ENCODE data around the gene PIGH. TPM values are rescaled to one million over a fixed set of nuclear protein-coding genes. Genes with fewer than 3 reads are reported as not detected.

PIGH gene
- 10 to 100 TPM; 18.0 to 18.6 TPM for total RNA-seq

DNA sequence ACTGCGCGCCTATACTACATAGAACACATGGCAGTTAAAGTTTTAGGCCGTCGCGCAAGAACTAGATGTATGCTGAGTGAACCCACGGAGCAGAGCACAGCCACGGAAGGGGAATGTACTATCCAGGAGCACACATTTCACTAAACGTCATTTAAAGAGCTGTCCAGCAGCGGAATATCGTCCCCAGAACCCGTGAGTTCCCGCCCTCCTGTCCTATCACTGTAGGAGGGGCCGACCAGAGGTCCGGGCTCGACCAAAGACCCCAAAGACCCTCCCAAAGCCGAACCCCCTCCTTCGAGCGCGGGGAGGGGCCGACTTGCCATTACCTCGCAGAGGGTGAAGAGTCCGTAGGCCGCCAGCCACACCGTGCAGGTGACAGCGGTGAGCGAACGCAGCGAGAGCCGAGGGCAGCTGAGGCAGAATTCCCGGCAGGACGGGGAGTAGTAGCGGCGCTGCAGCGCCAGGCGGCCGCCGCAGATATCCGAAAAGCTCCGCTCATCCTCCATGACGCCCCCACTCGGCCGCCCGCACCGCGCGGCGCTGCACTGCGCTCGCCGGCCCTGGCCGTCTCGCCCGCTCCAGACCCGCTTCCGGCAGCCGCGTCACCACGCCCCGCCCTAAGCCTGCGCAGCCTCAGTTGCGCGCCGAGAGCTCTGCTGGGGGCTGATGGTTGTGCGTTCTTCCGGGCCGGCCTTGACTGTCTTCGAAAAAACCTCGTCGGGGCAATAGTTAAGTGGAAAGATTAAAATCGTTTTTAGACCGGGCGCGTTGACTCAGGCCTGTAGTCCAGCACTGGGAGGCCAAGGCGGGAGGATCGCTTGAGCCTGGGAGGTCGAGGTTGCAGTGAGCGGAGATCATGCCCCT, at the start of gene PIGH:
PIGH (minus strand) TSS at position 571 of the 864 bp plus-strand sequence; CDS start at position 506, 65 bp downstream.

DNA sequence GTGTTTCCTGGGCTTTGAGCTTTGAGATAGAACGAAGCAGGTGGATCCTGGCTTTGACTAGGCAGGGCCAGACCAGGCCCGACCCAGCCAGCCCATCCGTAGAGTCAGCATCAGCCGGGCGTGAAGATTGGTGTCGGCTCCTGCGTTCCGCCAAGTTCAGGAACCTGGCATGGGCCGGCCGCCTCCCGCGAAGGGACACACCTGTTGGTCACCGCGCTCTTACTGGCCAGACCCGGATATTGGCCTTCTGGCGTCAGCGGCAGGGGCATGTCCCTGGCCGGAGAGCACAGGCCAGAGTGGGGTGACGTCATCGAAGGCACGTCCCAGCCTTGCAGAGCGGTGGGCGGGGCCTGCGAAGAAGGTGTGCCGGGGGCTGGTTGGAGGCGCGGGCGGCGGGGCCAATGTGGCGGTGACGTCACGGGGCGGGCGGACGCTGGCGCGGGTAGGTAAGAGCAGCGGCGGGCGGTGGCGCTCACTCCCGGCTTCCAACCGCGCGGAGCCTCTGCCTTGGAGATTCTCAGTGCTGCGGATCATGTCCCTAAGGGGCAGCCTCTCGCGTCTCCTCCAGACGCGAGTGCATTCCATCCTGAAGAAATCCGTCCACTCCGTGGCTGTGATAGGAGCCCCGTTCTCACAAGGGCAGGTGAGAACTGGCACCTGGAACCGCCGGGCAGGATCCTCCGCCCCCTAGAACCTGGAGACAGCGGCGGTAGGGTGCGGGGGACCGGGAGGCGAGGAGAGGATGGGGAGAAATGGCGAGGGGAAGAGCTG, 19.6 kb upstream of the PIGH start, which contains the start of gene ARG2:
ARG2 (plus strand) TSS at position 475 of the 771 bp plus-strand sequence; CDS start at position 533, 58 bp downstream.

Other genes with a start within 250 kb of the PIGH start
- 10 to 100 TPM; 38.1 to 42.8 TPM for gene ATP6V1D, start 240.5 kb downstream of the PIGH start, total RNA-seq
- 10 to 100 TPM; 91.2 to 98.6 TPM for gene EIF2S1, start 239.9 kb downstream of the PIGH start, total RNA-seq
- under 1 TPM; 0.40 to 0.63 TPM for gene PLEK2, start 188.1 kb downstream of the PIGH start, total RNA-seq
- 10 to 100 TPM; 12.2 to 15.2 TPM for gene TMEM229B, start 111.5 kb downstream of the PIGH start, total RNA-seq
- under 1 TPM; 0.53 to 0.77 TPM for gene PLEKHH1, start 67.0 kb downstream of the PIGH start, total RNA-seq
- 1 to 10 TPM; 1.2 to 1.4 TPM for gene ARG2, start 19.7 kb upstream of the PIGH start, total RNA-seq
- 10 to 100 TPM; 58.4 to 64.1 TPM for gene VTI1B, start 74.4 kb upstream of the PIGH start, total RNA-seq
- 10 to 100 TPM; 45.0 to 48.5 TPM for gene RDH11, start 95.5 kb upstream of the PIGH start, total RNA-seq
- not detected for gene RDH12, start 101.6 kb upstream of the PIGH start, total RNA-seq
- 10 to 100 TPM; 21.2 to 22.0 TPM for gene ZFYVE26, start 216.3 kb upstream of the PIGH start, total RNA-seq
- gene RAD51B, start 219.5 kb upstream of the PIGH start, total RNA-seq, result 10 to 100 TPM; 25.5 to 28.8 TPM

All from activated naive CD4-positive, alpha-beta T cell treated with anti-CD3 and anti-CD28 coated beads, Interleukin-2, amount 10 ng/mL, durations not matched to agents 5 hours and 36 hours (primary cell).